Keratinocyte (primary cell): ENCODE data around the gene CHID1. TPM values are rescaled to one million over a fixed set of nuclear protein-coding genes. Genes with fewer than 3 reads are reported as not detected.

Experiments used
- DNase-seq: peaks from one replicate; pipeline ENCODE4 v3.0.0-alpha.2; 2011; ENCODE audit warnings: low read depth, missing footprints, low spot score
- FAIRE-seq: peaks from 2 replicates; lab custom pipeline; 2011; peaks lifted over from hg19 to GRCh38; lab: Jason Lieb, UNC
- H2AFZ ChIP-seq: 2 replicates; pipeline ENCODE4 v1.6.0; 2012; ENCODE audit warnings: low read length, control low read depth, inconsistent platforms; ENCODE audit not compliant: control insufficient read depth
- H3K27ac ChIP-seq: 2 replicates; pipeline ENCODE4 v1.5.1; 2011; ENCODE audit warnings: low read length; ENCODE audit not compliant: control insufficient read depth, insufficient read depth
- H3K27me3 ChIP-seq: 3 replicates; pipeline ENCODE4 v1.6.0; 2011; ENCODE audit warnings: low read length; ENCODE audit not compliant: control insufficient read depth, insufficient read depth; ENCODE audit errors: extremely low read depth
- H3K36me3 ChIP-seq, 2 experiments: 2 replicates in 1 of 2; 3 replicates in 1 of 2; pipeline ENCODE4 v1.5.1; 2011; ENCODE audit warnings: low read length in 2 of 2, mild to moderate bottlenecking in 1 of 2; ENCODE audit not compliant: control insufficient read depth in 2 of 2, insufficient read depth in 2 of 2; ENCODE audit errors: extremely low read depth in 1 of 2
- H3K4me1 ChIP-seq: 3 replicates; pipeline ENCODE4 v1.5.1; 2011; ENCODE audit warnings: low read length; ENCODE audit not compliant: control insufficient read depth, insufficient read depth; ENCODE audit errors: extremely low read depth
- H3K4me2 ChIP-seq: 3 replicates; pipeline ENCODE4 v1.6.0; 2011; ENCODE audit warnings: low read depth, low read length; ENCODE audit not compliant: control insufficient read depth, insufficient read depth; ENCODE audit errors: extremely low read depth
- H3K4me3 ChIP-seq, 3 experiments: fragments of 200-600 bp in 1 of 3; sonication (generic) in 1 of 3; 2 replicates in 2 of 3; 3 replicates in 1 of 3; pipeline ENCODE4 v1.5.1; 2011 to 2016; ENCODE audit warnings: low read length in 3 of 3, mild to moderate bottlenecking in 3 of 3, control low read depth in 2 of 3, inconsistent platforms in 1 of 3, low read depth in 1 of 3, mixed read lengths in 1 of 3, mixed run types in 1 of 3, moderate library complexity in 1 of 3; ENCODE audit not compliant: control insufficient read depth in 2 of 3, insufficient read depth in 2 of 3; ENCODE audit errors: extremely low read depth in 1 of 3
- H3K79me2 ChIP-seq: 2 replicates; pipeline ENCODE4 v1.6.0; 2012; ENCODE audit warnings: low read length; ENCODE audit not compliant: control insufficient read depth, insufficient read depth
- H3K9ac ChIP-seq: 3 replicates; pipeline ENCODE4 v1.6.0; 2011; ENCODE audit warnings: low read length; ENCODE audit not compliant: control insufficient read depth, insufficient read depth; ENCODE audit errors: extremely low read depth
- H3K9me1 ChIP-seq: 3 replicates; pipeline ENCODE4 v1.6.0; 2011; ENCODE audit warnings: low read length; ENCODE audit not compliant: control insufficient read depth, insufficient read depth; ENCODE audit errors: extremely low read depth
- H3K9me3 ChIP-seq: 2 replicates; pipeline ENCODE4 v1.5.1; 2012; ENCODE audit warnings: low read depth, low read length; ENCODE audit not compliant: control insufficient read depth
- H4K20me1 ChIP-seq: 3 replicates; pipeline ENCODE4 v1.6.0; 2011; ENCODE audit warnings: low read length; ENCODE audit not compliant: control insufficient read depth, insufficient read depth; ENCODE audit errors: extremely low read depth
- EZH2 ChIP-seq: IDR thresholded peaks from one replicate; pipeline ENCODE4 v1.6.1; 2012; ENCODE audit warnings: inconsistent platforms, mild to moderate bottlenecking, low read length, moderate library complexity
- dilution Hi-C: fragments of 300-500 bp; cut with MboI; formaldehyde crosslinking; loops from one replicate; pipeline ENCODE4 v1.7.0; 2020; ENCODE audit warnings: low sequenced_read_pairs; ENCODE audit not compliant: extremely low pct_ligation_motif_present
- polyA plus RNA-seq, 5 experiments: library from polyadenylated mRNA; depleted of rRNA in 3 of 5; stranded (reverse) in 3 of 5; stranded (forward) in 1 of 5; unstranded in 1 of 5; fragments of >200 nt; gene quantifications; 1 replicate in 1 of 5; 2 replicates in 3 of 5; 3 replicates in 1 of 5; pipeline versions ENCODE4 v1.2.1 to v1.2.3, GENCODE V29; 2011 to 2012; ENCODE audit warnings: missing spikeins in 2 of 5, low read depth in 1 of 5, low replicate concordance in 1 of 5
- TF ChIP-seq, protein P1 (sequence below), 3 experiments: IDR thresholded peaks in 1 of 3; conservative IDR thresholded peaks in 1 of 3; optimal IDR thresholded peaks in 1 of 3; 2 replicates in 2 of 3; 3 replicates in 1 of 3; pipeline versions ENCODE3 to v1.5.1; 2011; ENCODE audit warnings: low read length in 3 of 3, mild to moderate bottlenecking in 3 of 3, moderate library complexity in 2 of 3, control low read depth in 1 of 3, inconsistent platforms in 1 of 3; ENCODE audit not compliant: insufficient read depth in 2 of 3; ENCODE audit errors: extremely low read depth in 1 of 3

The CHID1 gene
- polyA plus RNA-seq, 1 donor (not counting 4 experiments of a cell fraction or from before 2014, with no cell fraction given): 23.0 TPM

DNA sequence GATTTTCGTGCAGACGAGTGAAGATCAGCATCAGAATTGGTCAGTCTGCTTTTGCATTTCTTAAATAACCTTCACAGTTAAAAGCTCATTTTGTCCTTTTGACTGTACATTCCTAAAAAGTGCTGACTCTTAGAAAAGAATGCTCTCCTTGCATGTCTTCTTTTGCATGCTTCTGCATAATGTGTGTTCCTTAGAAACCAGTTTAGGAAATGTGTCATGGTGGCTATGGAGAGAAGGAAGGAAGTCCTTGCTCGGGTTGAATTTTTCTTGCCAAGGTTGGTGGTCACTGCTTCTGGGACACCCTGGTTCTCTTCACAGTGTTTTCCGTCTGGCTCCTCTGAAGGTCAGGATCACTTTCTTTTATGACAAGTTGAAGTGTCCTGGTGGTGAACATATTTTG lies 21.8 kb upstream of the CHID1 start:
- Histone ChIP-seq H3K27me3 (no peaks in the 10 kb centered on the region), H3K9me3 (no peaks in the 10 kb centered on the region), H3K79me2 (peaks cover 93% of the 10 kb centered on the region), H4K20me1 (peaks cover 3% of the 10 kb centered on the region), H3K4me3 (no peak overlapping the region), H2AFZ (no peak overlapping the region), H3K36me3 (peaks cover 7 to 11% of the 10 kb centered on the region in 2 experiments), H3K9me1 (peaks cover 5% of the 10 kb centered on the region), H3K4me2 (no peak overlapping the region), H3K9ac (no peak overlapping the region), H3K4me1 (peaks cover 3% of the 10 kb centered on the region), H3K27ac (no peak overlapping the region)
- dilution Hi-C loops: no loop called here
- DNase-seq (no peak), FAIRE-seq (no peak)
- no peak for TF ChIP-seq EZH2
- TF ChIP-seq, protein P1, sequence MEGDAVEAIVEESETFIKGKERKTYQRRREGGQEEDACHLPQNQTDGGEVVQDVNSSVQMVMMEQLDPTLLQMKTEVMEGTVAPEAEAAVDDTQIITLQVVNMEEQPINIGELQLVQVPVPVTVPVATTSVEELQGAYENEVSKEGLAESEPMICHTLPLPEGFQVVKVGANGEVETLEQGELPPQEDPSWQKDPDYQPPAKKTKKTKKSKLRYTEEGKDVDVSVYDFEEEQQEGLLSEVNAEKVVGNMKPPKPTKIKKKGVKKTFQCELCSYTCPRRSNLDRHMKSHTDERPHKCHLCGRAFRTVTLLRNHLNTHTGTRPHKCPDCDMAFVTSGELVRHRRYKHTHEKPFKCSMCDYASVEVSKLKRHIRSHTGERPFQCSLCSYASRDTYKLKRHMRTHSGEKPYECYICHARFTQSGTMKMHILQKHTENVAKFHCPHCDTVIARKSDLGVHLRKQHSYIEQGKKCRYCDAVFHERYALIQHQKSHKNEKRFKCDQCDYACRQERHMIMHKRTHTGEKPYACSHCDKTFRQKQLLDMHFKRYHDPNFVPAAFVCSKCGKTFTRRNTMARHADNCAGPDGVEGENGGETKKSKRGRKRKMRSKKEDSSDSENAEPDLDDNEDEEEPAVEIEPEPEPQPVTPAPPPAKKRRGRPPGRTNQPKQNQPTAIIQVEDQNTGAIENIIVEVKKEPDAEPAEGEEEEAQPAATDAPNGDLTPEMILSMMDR (optimal IDR thresholded peaks at IDR 0.05 in 1 of 3, IDR thresholded peaks at IDR 0.05 in 1 of 3, conservative IDR thresholded peaks at IDR 0.05 in 1 of 3; ENCODE audit: extremely low read depth in 1 of 3, insufficient read depth in 2 of 3, low read length in 3 of 3): no peak

DNA sequence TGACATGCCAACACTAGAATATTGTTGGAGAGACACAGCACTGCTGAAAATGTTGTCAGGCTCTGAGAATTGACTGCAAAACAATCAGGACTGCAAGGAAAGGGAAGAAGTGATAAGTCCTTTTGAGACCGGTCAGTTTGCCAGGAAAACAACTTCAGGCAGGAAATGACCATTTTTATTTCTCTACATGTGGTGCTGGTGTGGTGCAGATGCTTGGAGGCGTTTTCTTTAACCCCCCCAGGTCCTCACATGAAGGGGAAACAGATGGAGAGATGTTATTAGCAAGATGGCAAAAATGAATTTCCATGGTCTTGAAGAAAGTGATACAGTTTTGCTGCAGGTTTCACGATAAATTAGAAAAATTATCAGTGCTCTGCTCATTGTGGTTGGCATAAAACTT lies 20.8 kb upstream of the CHID1 start:
- Histone ChIP-seq H3K9ac (no peak overlapping the region), H3K79me2 (peaks cover 92% of the 10 kb centered on the region), H3K9me3 (no peaks in the 10 kb centered on the region), H3K27me3 (no peaks in the 10 kb centered on the region), H3K9me1 (peaks cover 5% of the 10 kb centered on the region), H3K27ac (no peak overlapping the region), H3K4me3 (no peak overlapping the region), H4K20me1 (peaks cover 3% of the 10 kb centered on the region), H2AFZ (no peak overlapping the region), H3K4me1 (peaks cover 10% of the 10 kb centered on the region), H3K4me2 (no peak overlapping the region), H3K36me3 (peaks cover 9 to 16% of the 10 kb centered on the region in 2 experiments)
- dilution Hi-C loops: no loop called here
- no peak for FAIRE-seq
- no peak for TF ChIP-seq EZH2
- TF ChIP-seq, protein P1 (optimal IDR thresholded peaks at IDR 0.05 in 1 of 3, IDR thresholded peaks at IDR 0.05 in 1 of 3, conservative IDR thresholded peaks at IDR 0.05 in 1 of 3; ENCODE audit: extremely low read depth in 1 of 3, insufficient read depth in 2 of 3, low read length in 3 of 3): no peak
- DNase-seq: no peak
